HL-60 (cell line): Measurements from ENCODE around the gene ST6GAL1.
A peak's percentile ranks its signal among the peaks of the same experiment; 100 is the strongest.

ENCODE experiments used
- CTCF ChIP-seq: IDR thresholded peaks from one replicate; pipeline ENCODE4 v1.5.1; 2011; ENCODE audit warnings: low read length, control low read depth, inconsistent platforms; ENCODE audit not compliant: insufficient read depth
- GABPA ChIP-seq: IDR thresholded peaks from 2 replicates; pipeline ENCODE4 v1.6.1; 2012; ENCODE audit warnings: low read depth
- POLR2AphosphoS5 ChIP-seq: IDR thresholded peaks from 2 replicates; pipeline ENCODE4 v1.6.1; 2012; ENCODE audit warnings: low read depth
- REST ChIP-seq: IDR thresholded peaks from 2 replicates; pipeline ENCODE4 v1.6.1; 2012; ENCODE audit warnings: low read depth; ENCODE audit not compliant: insufficient replicate concordance
- SPI1 ChIP-seq: IDR thresholded peaks from 2 replicates; pipeline ENCODE4 v1.6.1; 2012; ENCODE audit warnings: low read depth, mild to moderate bottlenecking, borderline replicate concordance

GRCh38 chr3:187006864-187007630 lies 76.7 kb downstream of the ST6GAL1 start:
- peak; percentile 48; the same call in 1 of the 2 replicates for TF ChIP-seq SPI1
- no peak for TF ChIP-seq REST
- TF ChIP-seq CTCF: no peak
- no peak for TF ChIP-seq POLR2AphosphoS5
- no peak for TF ChIP-seq GABPA
